ENCODE results near the gene CSTB.

CSTB gene

DNA sequence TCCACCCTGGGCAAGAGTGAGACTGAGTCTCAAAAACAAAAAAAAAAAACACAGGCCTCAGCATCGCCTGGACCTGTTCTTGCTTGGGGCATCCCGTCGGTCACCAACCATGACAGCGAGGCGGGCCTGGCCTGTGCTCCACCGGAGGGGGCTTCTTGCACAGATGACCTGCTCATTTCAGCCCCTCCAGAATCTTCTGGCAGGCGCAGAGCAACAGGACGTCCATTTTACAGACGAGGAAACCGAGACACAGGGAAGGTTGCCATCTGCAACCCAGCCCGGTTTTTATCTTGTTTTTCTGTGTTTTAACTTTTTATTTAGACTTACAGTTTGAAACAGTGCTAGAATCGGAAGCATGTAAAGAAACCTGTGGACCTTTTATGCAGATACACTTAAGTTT is 918 bp downstream of the CSTB start:
- ChIA-PET POLR2A (no interaction called here), CTCF (no interaction called here)
- Histone ChIP-seq H3K9me3 (ENCODE audit: control insufficient read depth, insufficient read depth, low read depth, low read length) (no peaks in the 10 kb centered on the region), H3K4me1 (ENCODE audit: control insufficient read depth, insufficient read depth, low read length) (no peaks in the 10 kb centered on the region), H3K36me3 (ENCODE audit: control insufficient read depth in 2 of 2, insufficient read depth in 1 of 2, low read length in 2 of 2) (peaks cover 7 to 21% of the 10 kb centered on the region in 2 experiments; a peak in 2 of 3 replicates), H3K4me3 (ENCODE audit: low read depth, low read length) (peak overlapping the region; percentile 76), H3K27ac (ENCODE audit: extremely low read depth, low read depth, low read length) (no peak overlapping the region)
- TF ChIP-seq BCL11B (tag by site-specific recombination; IDR thresholded peaks at IDR 0.05; ENCODE audit: low read depth) (no peak), ZNF785 (tag by site-specific recombination; IDR thresholded peaks at IDR 0.05) (no peak), ZNF16 (tag by site-specific recombination; IDR thresholded peaks at IDR 0.05; ENCODE audit: low read depth) (no peak), ZNF335 (tag by site-specific recombination; conservative IDR thresholded peaks at IDR 0.05) (no peak), ZBTB17 (tag by site-specific recombination; IDR thresholded peaks at IDR 0.05) (no peak)
- TF ChIP-seq, protein P1, sequence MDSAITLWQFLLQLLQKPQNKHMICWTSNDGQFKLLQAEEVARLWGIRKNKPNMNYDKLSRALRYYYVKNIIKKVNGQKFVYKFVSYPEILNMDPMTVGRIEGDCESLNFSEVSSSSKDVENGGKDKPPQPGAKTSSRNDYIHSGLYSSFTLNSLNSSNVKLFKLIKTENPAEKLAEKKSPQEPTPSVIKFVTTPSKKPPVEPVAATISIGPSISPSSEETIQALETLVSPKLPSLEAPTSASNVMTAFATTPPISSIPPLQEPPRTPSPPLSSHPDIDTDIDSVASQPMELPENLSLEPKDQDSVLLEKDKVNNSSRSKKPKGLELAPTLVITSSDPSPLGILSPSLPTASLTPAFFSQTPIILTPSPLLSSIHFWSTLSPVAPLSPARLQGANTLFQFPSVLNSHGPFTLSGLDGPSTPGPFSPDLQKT (IDR thresholded peaks at IDR 0.05; ENCODE audit: borderline replicate concordance, low read depth, low read length) = no peak
- TF ChIP-seq, protein P2, sequence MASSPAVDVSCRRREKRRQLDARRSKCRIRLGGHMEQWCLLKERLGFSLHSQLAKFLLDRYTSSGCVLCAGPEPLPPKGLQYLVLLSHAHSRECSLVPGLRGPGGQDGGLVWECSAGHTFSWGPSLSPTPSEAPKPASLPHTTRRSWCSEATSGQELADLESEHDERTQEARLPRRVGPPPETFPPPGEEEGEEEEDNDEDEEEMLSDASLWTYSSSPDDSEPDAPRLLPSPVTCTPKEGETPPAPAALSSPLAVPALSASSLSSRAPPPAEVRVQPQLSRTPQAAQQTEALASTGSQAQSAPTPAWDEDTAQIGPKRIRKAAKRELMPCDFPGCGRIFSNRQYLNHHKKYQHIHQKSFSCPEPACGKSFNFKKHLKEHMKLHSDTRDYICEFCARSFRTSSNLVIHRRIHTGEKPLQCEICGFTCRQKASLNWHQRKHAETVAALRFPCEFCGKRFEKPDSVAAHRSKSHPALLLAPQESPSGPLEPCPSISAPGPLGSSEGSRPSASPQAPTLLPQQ (tag by site-specific recombination; IDR thresholded peaks at IDR 0.05) = no peak
- TF ChIP-seq, protein P3, sequence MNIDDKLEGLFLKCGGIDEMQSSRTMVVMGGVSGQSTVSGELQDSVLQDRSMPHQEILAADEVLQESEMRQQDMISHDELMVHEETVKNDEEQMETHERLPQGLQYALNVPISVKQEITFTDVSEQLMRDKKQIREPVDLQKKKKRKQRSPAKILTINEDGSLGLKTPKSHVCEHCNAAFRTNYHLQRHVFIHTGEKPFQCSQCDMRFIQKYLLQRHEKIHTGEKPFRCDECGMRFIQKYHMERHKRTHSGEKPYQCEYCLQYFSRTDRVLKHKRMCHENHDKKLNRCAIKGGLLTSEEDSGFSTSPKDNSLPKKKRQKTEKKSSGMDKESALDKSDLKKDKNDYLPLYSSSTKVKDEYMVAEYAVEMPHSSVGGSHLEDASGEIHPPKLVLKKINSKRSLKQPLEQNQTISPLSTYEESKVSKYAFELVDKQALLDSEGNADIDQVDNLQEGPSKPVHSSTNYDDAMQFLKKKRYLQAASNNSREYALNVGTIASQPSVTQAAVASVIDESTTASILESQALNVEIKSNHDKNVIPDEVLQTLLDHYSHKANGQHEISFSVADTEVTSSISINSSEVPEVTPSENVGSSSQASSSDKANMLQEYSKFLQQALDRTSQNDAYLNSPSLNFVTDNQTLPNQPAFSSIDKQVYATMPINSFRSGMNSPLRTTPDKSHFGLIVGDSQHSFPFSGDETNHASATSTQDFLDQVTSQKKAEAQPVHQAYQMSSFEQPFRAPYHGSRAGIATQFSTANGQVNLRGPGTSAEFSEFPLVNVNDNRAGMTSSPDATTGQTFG (tag by site-specific recombination; IDR thresholded peaks at IDR 0.05; ENCODE audit: borderline replicate concordance) = 0 out of 2 replicates have a peak, but pooled peaks have one; percentile 4

DNA sequence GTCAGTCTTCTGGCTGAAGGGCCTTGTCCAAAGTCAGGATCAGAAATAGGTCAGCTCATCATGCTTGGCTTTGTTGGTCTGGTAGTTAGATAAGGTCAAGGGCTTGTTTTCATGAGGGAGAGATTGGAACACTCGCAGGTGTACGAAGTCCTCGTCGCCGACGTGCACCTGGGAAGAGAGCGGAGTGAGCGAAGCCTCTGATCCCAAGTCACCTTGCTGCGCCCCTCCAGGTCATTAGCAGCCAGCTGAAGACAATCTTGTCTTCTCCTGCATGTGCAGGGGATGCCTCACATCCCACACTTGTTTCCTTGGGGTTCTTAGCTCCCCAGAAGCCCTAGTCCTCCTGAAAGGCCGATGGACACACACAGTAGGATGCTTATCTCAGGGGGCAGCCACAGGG is 1.9 kb downstream of the CSTB start:
- H3K27ac ChIP-seq (ENCODE audit: extremely low read depth, low read depth, low read length) = no peak overlapping the region
- CTCF ChIA-PET = interaction anchor here (0.6 kb wide), 2 partner anchors 55 to 982 kb away, joined by 3 read pairs; partner anchors contain the start of gene PDXK
- POLR2A ChIA-PET = no interaction called here

More for the DNA sequence above, 1.9 kb downstream of the CSTB start:
- Histone ChIP-seq H3K4me1 (ENCODE audit: control insufficient read depth, insufficient read depth, low read length) (no peaks in the 10 kb centered on the region), H3K36me3 (ENCODE audit: control insufficient read depth in 2 of 2, insufficient read depth in 1 of 2, low read length in 2 of 2) (peaks cover 7 to 21% of the 10 kb centered on the region in 2 experiments; a peak in 2 of 3 replicates), H3K9me3 (ENCODE audit: control insufficient read depth, insufficient read depth, low read depth, low read length) (no peaks in the 10 kb centered on the region), H3K4me3 (ENCODE audit: low read depth, low read length) (no peak overlapping the region)
- TF ChIP-seq ZNF248 (tag by site-specific recombination; IDR thresholded peaks at IDR 0.05) (no peak), ZNF184 (tag by site-specific recombination; IDR thresholded peaks at IDR 0.05) (no peak), ZNF521 (tag by site-specific recombination; IDR thresholded peaks at IDR 0.05) (no peak), ZNF623 (tag by site-specific recombination; IDR thresholded peaks at IDR 0.05) (no peak), ZNF155 (tag by site-specific recombination; IDR thresholded peaks at IDR 0.05) (no peak), ZNF596 (tag by site-specific recombination; IDR thresholded peaks at IDR 0.05) (no peak), HOXA7 (CRISPR knock-in tag; IDR thresholded peaks at IDR 0.05; ENCODE audit: borderline replicate concordance) (no peak), ZNF48 (tag by site-specific recombination; IDR thresholded peaks at IDR 0.05) (no peak)
- TF ChIP-seq, protein P4, sequence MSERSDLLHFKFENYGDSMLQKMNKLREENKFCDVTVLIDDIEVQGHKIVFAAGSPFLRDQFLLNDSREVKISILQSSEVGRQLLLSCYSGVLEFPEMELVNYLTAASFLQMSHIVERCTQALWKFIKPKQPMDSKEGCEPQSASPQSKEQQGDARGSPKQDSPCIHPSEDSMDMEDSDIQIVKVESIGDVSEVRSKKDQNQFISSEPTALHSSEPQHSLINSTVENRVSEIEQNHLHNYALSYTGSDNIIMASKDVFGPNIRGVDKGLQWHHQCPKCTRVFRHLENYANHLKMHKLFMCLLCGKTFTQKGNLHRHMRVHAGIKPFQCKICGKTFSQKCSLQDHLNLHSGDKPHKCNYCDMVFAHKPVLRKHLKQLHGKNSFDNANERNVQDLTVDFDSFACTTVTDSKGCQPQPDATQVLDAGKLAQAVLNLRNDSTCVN (tag by site-specific recombination; optimal IDR thresholded peaks at IDR 0.05) = no peak
- TF ChIP-seq, protein P5, sequence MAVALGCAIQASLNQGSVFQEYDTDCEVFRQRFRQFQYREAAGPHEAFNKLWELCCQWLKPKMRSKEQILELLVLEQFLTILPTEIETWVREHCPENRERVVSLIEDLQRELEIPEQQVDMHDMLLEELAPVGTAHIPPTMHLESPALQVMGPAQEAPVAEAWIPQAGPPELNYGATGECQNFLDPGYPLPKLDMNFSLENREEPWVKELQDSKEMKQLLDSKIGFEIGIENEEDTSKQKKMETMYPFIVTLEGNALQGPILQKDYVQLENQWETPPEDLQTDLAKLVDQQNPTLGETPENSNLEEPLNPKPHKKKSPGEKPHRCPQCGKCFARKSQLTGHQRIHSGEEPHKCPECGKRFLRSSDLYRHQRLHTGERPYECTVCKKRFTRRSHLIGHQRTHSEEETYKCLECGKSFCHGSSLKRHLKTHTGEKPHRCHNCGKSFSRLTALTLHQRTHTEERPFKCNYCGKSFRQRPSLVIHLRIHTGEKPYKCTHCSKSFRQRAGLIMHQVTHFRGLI (tag by site-specific recombination; IDR thresholded peaks at IDR 0.05) = no peak
- TF ChIP-seq, protein P6, sequence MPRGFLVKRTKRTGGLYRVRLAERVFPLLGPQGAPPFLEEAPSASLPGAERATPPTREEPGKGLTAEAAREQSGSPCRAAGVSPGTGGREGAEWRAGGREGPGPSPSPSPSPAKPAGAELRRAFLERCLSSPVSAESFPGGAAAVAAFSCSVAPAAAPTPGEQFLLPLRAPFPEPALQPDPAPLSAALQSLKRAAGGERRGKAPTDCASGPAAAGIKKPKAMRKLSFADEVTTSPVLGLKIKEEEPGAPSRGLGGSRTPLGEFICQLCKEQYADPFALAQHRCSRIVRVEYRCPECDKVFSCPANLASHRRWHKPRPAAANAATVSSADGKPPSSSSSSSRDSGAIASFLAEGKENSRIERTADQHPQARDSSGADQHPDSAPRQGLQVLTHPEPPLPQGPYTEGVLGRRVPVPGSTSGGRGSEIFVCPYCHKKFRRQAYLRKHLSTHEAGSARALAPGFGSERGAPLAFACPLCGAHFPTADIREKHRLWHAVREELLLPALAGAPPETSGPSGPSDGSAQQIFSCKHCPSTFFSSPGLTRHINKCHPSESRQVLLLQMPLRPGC (tag by site-specific recombination; IDR thresholded peaks at IDR 0.05) = no peak
- TF ChIP-seq, protein P7, sequence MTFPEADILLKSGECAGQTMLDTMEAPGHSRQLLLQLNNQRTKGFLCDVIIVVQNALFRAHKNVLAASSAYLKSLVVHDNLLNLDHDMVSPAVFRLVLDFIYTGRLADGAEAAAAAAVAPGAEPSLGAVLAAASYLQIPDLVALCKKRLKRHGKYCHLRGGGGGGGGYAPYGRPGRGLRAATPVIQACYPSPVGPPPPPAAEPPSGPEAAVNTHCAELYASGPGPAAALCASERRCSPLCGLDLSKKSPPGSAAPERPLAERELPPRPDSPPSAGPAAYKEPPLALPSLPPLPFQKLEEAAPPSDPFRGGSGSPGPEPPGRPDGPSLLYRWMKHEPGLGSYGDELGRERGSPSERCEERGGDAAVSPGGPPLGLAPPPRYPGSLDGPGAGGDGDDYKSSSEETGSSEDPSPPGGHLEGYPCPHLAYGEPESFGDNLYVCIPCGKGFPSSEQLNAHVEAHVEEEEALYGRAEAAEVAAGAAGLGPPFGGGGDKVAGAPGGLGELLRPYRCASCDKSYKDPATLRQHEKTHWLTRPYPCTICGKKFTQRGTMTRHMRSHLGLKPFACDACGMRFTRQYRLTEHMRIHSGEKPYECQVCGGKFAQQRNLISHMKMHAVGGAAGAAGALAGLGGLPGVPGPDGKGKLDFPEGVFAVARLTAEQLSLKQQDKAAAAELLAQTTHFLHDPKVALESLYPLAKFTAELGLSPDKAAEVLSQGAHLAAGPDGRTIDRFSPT (tag by site-specific recombination; IDR thresholded peaks at IDR 0.05) = no peak
